Measurements from ENCODE around the gene BTBD9. TPM values are rescaled to one million over a fixed set of nuclear protein-coding genes. Genes with fewer than 3 reads are reported as not detected.

Gene BTBD9
- total RNA-seq, 1 donor from 2014 or later = 49.7 TPM

DNA sequence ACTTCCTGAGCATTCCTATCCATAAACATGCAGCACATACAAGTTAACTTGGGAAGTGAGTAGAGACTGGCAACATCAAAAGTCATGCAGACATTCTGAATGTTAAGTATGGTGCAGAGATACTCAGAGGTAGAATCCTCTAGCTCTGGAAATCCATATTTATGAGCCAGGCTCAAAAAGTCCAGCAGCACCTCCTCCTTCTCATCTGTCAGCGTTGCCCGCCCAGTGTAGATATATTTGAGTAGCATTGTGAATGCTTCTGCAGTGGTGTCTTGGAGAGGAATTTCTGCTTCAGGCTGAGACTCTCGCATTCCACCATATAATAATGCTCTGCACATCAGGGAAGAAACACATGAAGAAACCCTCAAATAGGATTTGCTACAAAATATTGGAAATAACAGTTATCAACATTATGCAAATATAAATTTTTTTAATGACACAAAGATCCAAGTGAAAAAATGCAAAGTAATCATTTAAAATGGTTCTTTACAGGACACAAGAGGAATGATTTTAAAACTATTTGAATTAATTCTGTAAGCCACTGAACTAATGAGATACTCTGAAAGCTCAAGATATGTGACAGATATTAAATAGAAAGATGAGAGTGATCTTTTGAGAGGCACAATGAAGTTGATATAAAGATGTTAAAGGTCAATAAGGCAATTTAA, 45.6 kb downstream of the BTBD9 start:
- no peaks in the 10 kb centered on the region for H3K4me1 ChIP-seq

DNA sequence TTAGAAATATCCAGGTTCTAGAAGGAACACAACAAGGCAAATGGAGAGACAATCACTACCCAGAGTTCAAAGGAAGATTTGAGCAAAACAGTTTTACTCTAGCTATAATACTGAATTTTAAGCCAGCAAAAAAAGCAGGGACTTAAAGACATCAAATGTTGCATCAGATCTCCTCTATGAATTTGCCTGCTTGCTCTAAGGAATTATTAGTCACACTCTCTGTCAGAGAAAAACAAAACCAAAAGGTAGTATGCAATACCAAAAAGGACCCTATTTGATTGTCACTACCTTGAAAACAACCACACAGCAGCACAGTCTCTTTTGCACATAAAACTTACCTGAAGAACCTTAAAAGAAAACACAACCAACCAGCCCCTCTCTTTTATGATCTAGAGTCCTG, 46.3 kb downstream of the BTBD9 start:
- intact Hi-C loops (cut with DNase I) = no loop called here
- TF ChIP-seq, protein P1, sequence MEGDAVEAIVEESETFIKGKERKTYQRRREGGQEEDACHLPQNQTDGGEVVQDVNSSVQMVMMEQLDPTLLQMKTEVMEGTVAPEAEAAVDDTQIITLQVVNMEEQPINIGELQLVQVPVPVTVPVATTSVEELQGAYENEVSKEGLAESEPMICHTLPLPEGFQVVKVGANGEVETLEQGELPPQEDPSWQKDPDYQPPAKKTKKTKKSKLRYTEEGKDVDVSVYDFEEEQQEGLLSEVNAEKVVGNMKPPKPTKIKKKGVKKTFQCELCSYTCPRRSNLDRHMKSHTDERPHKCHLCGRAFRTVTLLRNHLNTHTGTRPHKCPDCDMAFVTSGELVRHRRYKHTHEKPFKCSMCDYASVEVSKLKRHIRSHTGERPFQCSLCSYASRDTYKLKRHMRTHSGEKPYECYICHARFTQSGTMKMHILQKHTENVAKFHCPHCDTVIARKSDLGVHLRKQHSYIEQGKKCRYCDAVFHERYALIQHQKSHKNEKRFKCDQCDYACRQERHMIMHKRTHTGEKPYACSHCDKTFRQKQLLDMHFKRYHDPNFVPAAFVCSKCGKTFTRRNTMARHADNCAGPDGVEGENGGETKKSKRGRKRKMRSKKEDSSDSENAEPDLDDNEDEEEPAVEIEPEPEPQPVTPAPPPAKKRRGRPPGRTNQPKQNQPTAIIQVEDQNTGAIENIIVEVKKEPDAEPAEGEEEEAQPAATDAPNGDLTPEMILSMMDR (IDR thresholded peaks at IDR 0.05) = no peak
- ATAC-seq (no peak), DNase-seq (no peak)
- no peak overlapping the region for H3K4me3 ChIP-seq
- no peaks in the 10 kb centered on the region for H3K9me3 ChIP-seq
- no peak overlapping the region for H3K27ac ChIP-seq
- no peaks in the 10 kb centered on the region for H3K4me1 ChIP-seq
- H3K36me3 ChIP-seq = peaks cover 34% of the 10 kb centered on the region
- H3K27me3 ChIP-seq (ENCODE audit: low read depth) = no peaks in the 10 kb centered on the region

More for the DNA sequence above, 45.6 kb downstream of the BTBD9 start:
- Histone ChIP-seq H3K9me3 (no peaks in the 10 kb centered on the region), H3K27me3 (ENCODE audit: low read depth) (no peaks in the 10 kb centered on the region), H3K36me3 (peaks cover 34% of the 10 kb centered on the region), H3K4me3 (no peak overlapping the region), H3K27ac (no peak overlapping the region)
- intact Hi-C loops (cut with DNase I) = no loop called here
- no peak for ATAC-seq
- TF ChIP-seq, protein P1 (IDR thresholded peaks at IDR 0.05) = no peak
- no peak for DNase-seq

DNA sequence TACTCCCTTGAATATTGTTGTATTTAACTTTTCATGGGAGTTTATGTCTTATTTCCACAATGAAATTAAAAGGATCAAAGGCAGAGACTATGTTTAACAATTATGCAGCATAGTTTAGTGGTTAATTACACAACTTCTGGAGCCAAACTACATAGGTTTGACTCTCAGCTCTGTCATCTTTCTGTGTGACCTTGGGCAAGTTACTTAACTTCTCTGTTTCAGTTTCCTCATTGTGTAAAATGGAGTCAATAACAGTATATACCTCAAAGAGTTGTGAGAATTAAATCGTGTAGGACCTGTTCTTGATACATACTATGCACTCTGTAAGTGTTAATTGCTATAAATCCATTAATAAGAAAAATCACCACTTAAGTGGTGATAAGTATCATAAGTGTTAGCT, 48.3 kb downstream of the BTBD9 start:
- Histone ChIP-seq H3K9me3 (no peaks in the 10 kb centered on the region), H3K36me3 (peaks cover 37% of the 10 kb centered on the region), H3K27ac (no peak overlapping the region), H3K4me1 (no peaks in the 10 kb centered on the region), H3K4me3 (no peak overlapping the region), H3K27me3 (ENCODE audit: low read depth) (no peaks in the 10 kb centered on the region)
- ATAC-seq (no peak), DNase-seq (no peak)
- intact Hi-C loops (cut with DNase I) = no loop called here
- TF ChIP-seq, protein P1 (IDR thresholded peaks at IDR 0.05) = no peak

DNA sequence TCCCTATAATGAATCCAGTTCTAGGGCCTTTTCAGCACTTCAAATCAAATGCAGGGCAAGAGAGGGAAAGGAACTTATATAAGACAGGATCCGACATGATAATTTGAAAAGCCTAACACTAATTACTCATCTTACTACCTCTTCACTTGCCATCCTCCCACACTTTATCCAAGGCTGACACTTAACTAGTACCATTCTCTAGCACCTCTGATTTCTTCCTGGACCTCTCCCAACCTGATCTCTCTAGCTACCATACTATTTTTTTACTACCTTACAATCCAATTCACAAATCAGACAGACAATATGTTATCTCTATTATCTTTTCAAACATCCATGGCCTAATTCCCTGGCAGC, 50.4 kb downstream of the BTBD9 start:
- TF ChIP-seq, protein P1 (IDR thresholded peaks at IDR 0.05) = no peak
- no peaks in the 10 kb centered on the region for H3K27me3 ChIP-seq (ENCODE audit: low read depth)
- peaks cover 37% of the 10 kb centered on the region for H3K36me3 ChIP-seq
- no peak for ATAC-seq
- H3K9me3 ChIP-seq = no peaks in the 10 kb centered on the region
- DNase-seq = no peak
- H3K27ac ChIP-seq = no peak overlapping the region
- no peak overlapping the region for H3K4me3 ChIP-seq
- H3K4me1 ChIP-seq = no peaks in the 10 kb centered on the region
- intact Hi-C loops (cut with DNase I) = no loop called here

DNA sequence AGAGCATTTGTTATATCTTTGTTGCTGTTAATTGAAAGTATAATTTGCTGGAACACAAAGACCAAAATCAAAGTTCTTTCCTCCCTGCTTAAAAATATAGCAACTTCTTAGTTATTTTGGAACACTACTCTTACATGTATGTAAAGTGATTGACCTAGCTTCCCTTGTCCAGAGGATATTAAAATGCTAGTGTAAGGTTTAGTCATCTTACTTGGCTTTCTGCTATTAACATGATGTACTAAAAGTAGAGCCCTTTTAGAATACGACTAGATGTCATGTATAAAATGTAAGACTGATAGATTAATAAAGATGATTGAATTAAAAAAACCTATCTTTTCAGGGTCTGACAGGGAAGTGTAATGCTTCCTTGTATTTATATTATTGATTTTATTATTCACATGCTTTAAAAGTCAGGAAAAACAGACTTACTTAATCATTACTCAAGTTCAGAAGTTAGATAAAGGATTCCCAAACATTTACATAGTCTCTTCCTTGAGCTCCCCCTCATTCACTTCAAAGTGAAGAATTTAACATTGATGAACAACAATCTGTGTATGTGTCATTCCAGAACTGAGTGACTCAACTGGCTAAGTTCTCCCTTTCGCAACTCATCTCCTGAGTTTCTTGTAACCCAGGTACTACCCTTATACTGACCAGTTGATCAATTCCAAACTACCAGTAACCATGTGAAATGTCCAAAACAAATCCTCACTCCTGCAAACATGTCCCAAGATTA, 50.9 kb downstream of the BTBD9 start:
- ATAC-seq (no peak), DNase-seq (no peak)
- TF ChIP-seq, protein P1 (IDR thresholded peaks at IDR 0.05) = no peak
- Histone ChIP-seq H3K4me1 (no peaks in the 10 kb centered on the region), H3K4me3 (no peak overlapping the region), H3K9me3 (no peaks in the 10 kb centered on the region), H3K36me3 (peaks cover 31% of the 10 kb centered on the region), H3K27ac (no peak overlapping the region), H3K27me3 (ENCODE audit: low read depth) (no peaks in the 10 kb centered on the region)
- intact Hi-C loops (cut with DNase I) = no loop called here
